Measurements from ENCODE around the gene MYEOV.

Gene MYEOV

DNA sequence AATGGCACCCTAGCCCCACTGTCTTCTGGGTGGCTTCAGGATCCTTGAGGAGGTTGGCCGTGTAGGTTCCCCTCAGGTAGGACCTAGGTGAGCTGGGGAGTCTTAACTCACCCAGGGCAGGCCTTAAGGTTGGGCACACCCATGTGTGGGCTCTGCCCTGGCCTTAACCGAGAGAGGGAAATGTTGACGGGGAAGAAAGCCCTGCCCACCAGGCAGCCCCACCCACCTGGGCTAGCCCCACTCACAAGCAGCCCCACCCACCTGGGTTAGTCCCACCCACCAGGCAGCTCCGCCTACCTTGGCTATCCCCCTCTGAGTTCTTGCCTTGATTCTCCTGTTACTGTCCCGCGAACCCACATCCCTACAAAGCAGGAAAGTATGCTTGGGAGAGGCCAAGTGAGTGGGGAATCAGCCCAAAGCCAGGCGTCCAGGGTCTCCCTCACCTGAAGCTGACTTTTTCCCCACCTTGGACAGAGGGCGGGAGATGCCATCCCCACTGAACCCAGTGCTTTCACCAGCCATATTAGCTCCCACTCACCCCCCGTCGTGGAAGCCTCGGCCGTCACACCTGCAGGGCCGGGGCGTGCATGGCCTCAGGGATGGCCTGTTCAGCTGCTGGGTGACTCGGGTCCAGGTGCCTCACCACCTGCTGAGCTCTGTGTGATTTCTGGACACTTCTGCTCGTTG lies at the start of gene MYEOV:
Gene MYEOV (plus strand): TSS at position 337 of the 687 bp plus-strand sequence. CDS start 1,200 bp downstream, outside the sequence.
- DNase-seq: no peak

DNA sequence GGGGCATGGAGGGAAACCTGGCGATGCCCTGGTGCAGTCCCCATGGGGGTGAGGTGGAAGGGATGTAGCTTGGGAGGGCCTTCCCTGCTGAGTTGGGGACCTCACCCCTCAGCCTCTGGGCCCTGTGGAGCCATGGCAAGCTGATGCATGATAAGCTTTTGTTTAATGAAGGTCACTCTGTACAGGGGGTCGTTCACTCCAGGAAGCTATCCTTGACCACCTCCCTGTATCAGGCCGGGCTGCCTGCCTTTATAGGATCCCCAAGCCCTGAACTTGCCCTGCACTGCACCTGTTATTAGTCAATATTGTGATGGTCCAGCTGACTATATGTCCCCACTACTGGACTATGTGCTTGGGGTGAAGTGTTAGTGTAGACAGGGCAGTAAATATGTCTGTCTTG lies 49.7 kb upstream of the MYEOV start:
- no peak for DNase-seq

DNA sequence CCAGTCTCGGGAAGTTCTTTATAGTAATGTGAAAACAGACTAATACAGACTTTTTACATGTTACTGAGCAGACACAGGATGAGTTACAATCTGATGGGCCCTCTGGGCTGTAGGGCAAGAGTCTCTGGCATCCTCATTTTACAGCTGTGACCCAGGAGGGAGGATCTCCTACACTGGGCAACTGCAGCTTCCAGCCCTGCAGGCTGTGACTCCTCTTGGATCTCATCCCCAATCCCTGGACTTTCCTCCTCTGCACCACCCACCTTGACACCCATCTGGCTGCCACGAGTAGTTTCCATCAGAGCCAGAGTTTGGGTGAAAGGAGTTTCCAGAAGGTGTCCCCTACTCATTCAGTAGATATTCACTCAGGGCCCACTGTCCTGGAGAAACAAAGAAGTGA lies 48.9 kb upstream of the MYEOV start:
- no peak for DNase-seq

DNA sequence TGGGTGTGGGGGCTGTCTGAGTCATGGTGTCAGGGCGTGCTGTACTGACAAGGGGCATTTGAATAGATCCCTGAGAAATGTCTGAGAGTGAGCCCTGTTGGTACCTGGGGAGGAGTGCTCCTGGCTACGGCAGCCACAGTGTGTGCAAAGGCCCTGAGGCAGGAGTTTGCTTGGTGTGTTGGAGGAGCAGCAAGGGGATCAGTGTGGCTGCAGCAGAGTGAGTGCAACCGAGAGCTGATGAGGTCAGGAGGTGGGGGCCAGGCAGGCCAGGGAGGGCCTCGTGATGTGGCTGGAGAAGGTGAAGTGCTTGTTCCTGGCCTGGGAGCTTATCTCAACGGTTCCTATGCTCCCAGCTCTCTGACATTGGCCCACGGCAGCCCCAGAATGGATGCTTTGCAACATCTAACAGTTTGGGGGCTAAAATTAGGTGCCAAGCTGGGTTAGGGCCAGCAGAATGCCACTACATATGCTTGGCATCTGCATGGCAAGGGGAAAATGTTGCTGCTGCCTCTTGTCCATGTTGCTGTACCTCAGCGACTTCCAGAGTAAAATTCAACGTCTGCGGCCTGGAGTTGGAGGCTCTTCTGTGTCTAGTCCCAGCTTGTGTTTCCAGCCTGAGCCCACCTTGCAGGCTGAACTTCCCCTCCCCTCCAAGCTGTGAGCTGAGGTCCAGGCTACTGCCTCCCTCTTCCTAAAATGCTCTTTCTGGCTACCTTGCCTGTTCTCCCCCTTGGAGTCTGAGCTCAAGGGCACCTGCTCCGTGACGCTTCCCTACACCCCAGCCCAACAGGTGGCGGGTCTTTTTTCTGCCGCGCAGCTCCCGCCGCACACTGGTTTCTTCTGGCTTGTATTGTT lies 48.2 kb upstream of the MYEOV start:
- no peak for DNase-seq

DNA sequence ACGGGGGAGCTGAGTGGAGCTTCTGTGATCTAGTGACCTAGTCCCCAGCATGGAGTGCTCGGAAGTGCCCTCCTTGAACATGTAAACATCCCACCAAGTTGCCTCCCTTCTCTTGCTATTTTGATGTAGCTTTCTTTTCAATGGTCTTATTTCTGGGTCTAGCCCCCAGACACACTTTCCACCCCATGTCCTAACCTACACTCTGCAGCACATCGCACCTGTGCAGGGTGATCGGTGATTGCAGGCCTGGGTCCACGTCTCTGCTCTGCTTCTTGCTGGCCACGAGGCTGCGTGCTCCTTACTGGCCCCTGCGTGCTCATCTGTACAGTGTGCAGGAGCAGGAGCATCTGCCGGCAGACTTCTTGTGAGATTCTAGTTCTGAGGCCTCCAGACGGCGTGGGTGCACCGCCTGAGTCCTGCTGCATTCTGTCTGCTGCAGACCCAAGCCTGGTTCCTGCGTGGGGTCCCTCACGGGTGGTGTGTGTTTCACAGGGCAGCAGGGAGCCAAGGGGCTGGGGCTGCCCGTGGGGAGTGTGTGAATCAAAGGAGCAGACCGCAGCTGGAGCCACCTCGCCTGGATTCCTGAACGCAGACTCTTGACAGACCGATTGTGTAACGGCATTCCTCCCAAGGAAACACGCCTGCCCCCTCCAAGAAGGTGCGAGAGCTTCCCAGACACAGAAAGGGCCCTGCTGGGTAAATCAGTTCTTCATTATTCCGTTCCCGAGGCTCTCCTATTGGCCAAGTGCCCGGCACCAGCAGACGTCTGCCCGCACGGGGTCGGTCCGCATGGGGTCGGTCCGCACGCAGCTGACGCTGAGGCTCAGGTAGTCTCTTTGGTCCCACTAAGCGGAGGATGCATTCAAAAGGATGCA lies 44.4 kb upstream of the MYEOV start:
- DNase-seq: no peak

DNA sequence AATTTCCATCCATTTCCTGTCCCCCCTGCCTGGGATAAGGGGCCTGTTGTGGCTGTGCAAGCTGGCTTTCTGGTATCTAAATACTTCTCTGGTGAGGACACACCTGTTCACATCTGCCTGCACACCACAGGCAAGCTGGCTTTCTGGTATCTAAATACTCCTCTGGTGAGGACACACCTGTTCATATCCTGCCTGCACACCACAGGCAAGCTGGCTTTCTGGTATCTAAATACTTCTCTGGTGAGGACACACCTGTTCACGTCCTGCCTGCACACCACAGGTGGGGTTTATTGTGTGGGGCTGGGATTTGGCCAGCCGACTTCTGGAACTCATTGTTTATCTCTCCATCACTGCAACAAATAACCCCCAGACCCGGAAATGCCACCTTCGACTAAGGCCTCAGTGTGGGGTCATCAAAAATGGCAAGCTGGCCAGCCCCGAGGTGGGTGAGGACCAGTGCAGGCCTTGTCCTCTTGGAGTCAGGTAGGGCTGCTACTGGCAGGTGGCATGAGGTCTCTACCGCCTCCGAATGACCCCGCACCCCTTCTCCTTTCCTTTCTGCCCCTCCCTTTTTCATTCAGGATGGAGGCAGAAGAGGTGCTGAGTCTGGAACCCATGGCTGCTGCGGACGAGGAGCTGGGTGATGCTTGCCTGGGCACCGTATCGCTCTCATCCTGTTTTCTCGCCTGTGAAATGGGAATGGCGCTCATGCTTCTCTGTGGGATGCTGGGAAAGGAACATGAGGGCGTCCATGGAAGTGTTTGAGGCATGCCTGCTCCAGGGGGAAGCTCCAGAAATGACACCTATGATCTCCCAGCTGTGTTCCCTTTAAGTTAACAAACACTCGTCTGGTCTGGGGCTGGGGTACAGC lies 43.5 kb upstream of the MYEOV start:
- no peak for DNase-seq

DNA sequence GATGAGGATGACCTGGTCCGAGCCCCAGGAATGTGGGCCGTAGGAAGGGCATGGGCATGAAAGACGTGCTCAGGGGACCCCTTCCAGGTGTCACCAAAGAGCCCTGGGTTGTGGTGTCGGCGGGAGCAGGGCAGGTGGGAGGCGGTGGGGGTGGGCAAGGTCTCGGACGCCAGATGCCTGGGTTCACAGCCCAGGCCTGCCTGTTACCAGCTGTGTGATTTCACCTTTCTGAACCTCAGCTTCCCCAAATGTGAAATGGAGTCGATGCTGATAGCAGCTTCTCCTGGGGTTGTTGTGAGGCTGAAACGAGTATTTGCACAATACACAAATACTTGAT lies 42.9 kb upstream of the MYEOV start:
- DNase-seq: no peak

DNA sequence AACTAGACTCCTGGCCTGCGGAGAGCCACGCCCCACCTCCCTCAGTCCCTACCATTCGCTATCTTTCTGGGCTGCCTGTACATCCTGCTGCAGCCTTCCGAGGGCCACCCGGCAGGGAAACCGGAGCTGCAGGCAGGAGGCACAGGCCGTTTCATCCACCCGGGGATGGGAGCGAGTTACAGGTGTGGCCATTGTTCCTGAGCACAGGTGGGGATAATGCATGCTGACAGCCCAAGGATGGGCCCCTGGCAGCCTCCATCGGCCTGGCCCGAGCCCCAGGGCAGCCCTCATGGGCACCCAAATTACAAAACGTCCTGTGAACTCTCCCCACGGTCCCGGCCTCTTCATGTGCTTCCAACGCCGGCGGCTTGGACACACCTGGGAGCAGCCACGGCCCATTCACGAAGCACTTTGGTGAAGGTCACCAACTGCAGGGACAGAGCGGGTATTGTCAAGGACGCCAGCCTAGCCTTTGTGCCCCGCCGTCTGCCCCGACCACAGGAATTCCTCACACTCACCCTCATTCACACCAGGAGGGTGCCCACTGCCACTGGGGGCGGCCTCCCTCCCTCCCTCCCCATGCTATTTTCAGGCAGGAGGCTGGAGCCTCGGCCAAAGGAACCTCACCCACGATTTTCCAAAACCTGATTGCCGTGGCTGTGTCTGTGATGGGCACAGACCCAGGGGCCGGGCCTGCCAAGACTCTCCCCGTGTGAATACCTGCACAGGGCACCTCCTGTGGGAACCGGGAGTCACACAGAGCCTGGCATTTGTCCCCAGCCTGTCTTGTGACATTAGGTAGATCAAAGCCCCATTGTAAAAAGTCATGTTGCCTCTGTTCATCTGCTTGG lies 42.1 kb upstream of the MYEOV start:
- no peak for DNase-seq

DNA sequence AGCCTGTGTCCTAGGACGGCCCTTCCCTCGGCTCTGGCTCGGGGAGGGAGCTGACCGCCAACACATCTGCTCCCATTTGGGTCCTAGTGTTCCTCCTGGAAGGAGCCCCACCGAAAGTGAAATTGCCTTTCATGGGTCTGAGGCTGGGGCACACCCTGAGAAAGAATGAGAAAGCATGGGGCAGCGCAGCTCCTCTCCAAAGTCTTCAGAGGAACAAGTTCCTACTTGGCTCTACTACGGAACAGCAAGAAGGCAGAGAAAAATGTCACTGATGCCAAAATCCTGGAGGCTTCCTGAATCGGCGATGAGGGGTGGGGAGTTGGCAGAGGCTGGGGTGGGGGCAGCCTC lies 41.5 kb upstream of the MYEOV start:
- no peak for DNase-seq

DNA sequence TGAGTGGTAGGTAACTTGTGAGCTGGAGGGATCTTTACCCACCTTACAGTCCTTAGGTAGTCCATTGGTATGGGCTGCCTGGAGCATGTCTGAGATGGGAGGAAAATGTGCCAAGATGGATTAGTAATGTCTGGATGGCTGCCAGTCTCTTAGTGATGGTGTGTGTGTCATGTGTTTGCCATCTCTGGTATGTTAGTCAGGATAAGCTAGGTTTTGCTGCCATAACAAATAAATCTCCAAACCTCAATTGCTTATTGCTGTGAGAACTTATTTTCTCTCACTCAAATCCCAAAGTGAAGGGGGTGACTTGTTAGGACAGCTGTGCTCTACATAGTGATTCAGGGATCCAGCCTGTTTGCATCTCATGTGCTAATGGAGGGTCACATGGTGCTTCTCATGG lies 40.9 kb upstream of the MYEOV start:
- no peak for DNase-seq

DNA sequence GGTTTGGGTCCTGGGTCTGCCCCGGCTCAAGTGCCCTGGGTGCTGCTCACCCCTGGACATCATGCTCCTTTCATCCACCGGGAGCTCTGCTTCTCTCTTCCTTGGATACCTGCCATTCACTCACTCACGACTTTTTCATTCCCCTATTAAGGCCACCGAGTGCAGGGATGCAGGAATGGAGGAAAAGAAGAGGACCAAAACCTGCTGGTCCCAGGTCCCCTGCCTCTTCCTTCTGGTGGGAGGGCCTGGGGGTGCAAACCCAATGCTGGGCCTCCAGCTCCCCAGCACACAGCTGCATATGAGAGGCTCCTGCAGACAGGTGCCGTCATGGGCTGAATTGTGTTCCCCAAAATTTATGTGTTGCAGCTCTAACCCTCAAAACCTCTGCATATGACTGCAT lies 36.8 kb upstream of the MYEOV start:
- no peak for DNase-seq

DNA sequence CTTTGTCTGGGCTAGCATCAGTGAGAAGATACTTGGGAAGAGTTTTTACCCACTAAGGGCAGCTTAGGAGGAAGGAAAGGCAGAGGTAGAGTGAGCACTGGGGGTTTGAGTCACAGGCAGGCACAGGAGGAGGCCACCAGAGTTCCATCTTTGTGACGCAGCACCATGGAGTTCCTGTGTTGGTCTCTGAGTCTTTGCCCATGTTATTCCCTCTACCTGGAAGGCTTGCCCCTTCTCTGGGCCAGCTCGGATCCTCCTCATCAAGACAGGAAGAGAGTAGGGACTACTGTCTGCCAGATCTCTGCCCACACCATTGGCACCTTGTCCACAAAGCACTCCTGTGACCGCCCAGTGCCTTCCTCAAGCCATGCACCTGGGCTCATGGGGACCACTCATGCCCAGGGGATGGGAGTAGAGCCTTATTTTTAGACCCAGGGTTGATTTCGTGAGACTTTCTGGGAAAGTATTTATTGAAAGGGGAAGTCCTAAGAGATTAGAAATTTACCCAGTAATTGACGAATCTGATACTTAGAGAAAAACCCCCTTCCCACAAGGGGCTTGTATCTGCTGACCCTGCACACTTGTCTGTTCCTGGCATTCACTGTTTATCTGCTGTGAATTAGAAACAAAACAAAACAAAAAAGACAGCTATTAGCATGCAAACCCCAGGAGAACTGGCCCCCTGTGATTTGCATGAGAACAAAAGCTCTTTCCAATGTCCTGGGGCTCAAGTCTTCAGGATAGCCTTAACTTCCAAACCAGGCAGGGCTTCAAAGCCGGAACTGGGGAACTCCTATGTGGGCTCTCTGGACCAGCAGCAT lies 35.9 kb upstream of the MYEOV start:
- no peak for DNase-seq

DNA sequence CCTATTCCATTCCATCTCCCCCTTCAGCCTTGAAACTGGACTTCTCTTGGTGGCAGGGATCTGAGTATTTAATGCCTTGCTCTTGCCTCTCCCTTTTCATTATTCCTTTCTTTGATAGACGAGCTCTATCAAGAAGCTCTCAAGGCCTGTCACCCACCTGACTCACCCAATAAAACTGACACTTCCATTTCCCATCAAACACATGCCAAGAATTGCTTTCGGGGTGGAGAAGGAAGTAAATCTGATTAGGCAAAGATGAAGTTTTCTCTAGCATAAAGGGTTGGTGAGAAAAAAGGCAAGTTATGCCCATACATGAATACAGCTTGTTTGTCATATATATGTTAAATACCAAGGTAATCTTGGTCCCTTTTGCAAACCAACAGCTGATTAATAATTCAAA lies 34.9 kb upstream of the MYEOV start:
- no peak for DNase-seq

DNA sequence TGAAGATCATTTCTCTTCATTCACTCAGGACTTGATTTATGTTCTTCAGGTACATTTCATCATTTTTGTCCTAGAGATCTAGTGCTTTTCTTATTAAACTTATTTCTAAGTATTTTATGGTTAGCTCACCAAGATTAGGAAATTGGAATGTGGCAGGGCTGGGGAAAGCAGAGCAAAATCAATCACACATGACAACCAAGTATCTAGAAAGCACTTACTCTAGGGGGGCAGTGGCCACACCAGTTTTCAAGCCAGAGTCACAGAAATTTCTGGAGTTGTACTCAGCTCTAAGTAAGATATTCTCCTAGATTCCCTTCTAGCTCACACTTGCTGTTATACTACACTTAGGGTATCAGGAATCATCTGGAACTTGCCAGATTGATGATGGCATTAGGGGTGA lies 33.3 kb upstream of the MYEOV start:
- DNase-seq: no peak

DNA sequence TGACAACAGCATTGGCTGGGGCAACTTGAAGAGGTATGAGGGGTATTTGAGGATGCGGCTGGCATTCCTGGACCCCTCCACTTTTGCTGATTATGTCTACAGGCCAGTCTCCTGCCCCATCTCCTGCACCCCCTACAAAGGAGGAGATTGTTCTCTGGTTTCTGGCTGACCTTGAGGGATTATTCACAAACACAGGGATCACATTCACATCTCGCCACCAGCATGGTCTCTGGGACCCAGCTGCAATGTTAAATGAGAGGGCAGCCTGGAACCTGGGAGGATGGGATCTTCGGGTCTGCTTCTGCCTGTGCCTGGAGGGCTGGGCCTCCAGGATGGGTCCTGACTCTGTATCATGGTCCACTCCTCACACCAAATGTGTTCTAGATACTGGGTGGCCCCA lies 32.8 kb upstream of the MYEOV start:
- DNase-seq: no peak

DNA sequence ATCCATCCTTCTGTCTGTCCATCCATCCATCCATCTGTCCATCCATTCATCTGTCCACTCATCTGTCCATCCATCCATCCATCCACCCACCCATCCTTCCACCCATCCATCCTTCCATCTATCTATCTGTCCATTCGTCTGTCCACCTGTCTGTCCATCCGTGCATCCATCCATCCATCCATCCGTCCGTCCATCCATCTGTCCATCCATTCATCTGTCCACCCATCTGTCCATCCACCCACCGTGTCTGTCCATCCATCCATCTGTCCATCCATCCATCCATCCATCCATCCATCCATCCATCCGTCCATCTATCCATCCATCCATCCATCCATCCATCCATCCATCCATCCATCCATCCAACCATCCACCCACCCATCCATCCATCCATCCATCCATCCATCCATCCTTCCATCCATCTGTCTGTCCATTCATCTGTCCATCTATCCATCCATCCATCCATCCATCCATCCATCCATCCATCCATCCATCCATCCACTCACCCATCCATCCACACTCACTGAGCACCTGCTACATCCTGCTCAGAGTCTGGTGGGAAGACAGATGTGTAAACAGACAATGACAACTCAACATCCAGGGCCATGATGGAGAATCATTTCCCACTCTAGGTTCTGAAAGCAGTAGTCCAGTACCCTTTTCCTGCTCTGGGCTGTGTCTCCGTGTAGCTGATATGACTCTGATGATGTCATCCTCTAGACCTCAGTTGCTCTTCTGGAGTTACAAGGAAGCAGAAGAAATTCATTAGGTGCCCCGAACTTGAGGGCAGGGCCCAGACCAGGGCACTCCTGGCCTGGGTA lies 30.8 kb upstream of the MYEOV start:
- DNase-seq: no peak

DNA sequence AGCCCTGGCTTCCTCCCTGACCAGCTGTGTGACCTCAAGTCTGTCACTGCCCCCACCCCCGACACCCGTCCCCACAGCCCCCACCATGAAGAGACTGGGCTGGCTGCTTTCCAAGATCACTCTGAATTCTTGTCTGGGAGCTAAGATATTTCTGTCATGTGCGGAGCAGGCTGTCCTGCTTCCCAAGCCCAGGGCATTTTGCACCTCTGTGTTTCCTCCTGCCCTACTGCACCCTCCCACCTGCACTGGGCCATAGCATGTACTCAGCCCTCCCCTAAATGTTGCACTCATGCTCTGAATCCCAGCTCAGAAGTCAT lies 30.3 kb upstream of the MYEOV start:
- no peak for DNase-seq

DNA sequence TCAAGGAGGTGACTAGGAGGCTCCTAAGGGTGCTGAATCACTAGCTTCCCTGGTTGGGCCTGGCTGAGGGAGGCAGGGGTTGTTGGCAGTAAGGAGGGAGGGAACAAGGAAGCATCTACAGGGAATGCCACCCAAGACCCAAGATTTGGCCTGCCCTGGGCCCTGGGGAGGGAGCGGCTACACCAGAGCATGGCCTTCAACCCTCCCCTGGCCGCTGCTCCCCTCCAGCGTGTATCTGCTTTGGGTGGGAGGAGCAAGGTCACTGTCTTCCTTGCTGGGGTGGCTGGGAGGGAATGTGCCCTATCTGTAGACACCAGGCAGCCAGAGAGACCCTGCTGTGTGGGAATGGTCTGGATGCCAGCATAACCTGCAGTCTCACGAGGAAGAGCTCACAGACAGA lies 29.5 kb upstream of the MYEOV start:
- DNase-seq: no peak

DNA sequence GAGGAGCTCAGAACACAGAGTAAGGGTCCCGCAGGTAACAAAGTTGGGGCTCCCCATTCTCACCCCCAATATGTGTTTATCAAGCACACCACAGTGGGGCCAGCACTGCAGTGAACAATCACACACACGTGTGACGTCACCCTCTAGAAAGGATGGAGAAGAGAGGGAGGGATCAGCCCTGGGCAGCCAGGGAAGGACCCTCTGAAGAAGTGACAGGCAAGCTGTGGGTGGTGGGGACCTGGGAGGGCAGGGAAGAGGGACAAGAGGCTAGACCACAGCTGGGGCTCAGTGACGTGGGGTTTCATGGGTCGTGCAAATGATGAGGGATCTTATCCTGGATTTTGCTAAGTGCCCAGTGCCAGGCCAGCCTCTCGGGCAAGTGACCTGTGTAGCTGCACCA lies 28.7 kb upstream of the MYEOV start:
- DNase-seq: no peak

DNA sequence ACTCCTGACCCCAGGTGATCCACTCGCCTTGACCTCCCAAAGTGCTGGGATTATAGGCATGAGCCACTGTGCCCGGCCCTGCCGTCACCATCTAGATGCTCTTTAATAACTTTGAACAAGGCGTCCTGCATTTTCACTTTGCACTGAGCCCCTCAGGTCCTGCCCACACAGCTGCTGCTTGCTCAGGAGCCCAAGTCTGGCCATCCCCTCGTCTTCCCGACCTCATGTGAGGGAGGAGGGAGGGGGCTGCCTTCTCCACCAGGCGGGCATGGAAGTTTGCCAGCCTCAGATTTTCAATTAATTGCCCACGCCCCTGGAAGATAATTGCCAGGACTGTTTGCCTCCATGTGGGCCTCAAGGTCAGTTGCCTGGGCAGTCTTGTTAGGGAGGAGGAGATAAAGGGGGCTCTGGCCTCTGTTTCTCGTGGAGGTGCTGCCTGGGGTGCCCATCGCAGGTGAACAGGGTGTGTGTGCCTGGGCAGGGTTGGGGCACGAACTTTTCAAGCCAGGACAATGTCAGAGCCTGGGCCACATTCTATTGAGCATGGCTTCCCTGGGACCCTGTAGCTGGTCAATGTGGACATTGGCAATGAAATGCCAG lies 27.9 kb upstream of the MYEOV start:
- DNase-seq: no peak
